WTC11 (cell line): Measurements from ENCODE around the gene ZFC3H1.

ENCODE experiments used
- FOXJ3 ChIP-seq: sonication (generic); formaldehyde crosslinking; IDR thresholded peaks from 2 replicates; pipeline ENCODE4 v1.9.0; 2021; ENCODE audit warnings: missing genetic modification reagents, mild to moderate bottlenecking, borderline replicate concordance
- HMGA2 ChIP-seq: fragments of 250-450 bp; sonication (Bioruptor Pico); IDR thresholded peaks from 2 replicates; pipeline ENCODE4 v1.4.0; 2021; ENCODE audit warnings: mild to moderate bottlenecking, moderate library complexity
- SP1 ChIP-seq: sonication (generic); formaldehyde crosslinking; conservative IDR thresholded peaks from 2 replicates; pipeline ENCODE4 v1.8.1; 2022; ENCODE audit warnings: missing genetic modification reagents
- ZNF423 ChIP-seq: fragments of 250-450 bp; sonication (Bioruptor Pico); IDR thresholded peaks from 2 replicates; pipeline ENCODE4 v2.1.2; 2022; ENCODE audit warnings: mild to moderate bottlenecking, moderate library complexity
- TF ChIP-seq, protein P1 (sequence below): fragments of 200-600 bp; IDR thresholded peaks from 2 replicates; pipeline ENCODE4 v1.8.0; 2022; ENCODE audit warnings: antibody characterized with exemption
- TF ChIP-seq, protein P2 (sequence below): sonication (generic); formaldehyde crosslinking; IDR thresholded peaks from 2 replicates; pipeline ENCODE4 v1.8.0; 2022; ENCODE audit warnings: mild to moderate bottlenecking, missing genetic modification reagents
- TF ChIP-seq, protein P3 (sequence below): sonication (generic); formaldehyde crosslinking; conservative IDR thresholded peaks from 2 replicates; pipeline ENCODE4 v1.8.1; 2023; ENCODE audit warnings: mild to moderate bottlenecking, low read depth, missing genetic modification reagents, moderate library complexity
- TF ChIP-seq, protein P4 (sequence below): sonication (generic); formaldehyde crosslinking; IDR thresholded peaks from 2 replicates; pipeline ENCODE4 v1.8.1; 2023; ENCODE audit warnings: mild to moderate bottlenecking, missing genetic modification reagents, moderate library complexity

DNA sequence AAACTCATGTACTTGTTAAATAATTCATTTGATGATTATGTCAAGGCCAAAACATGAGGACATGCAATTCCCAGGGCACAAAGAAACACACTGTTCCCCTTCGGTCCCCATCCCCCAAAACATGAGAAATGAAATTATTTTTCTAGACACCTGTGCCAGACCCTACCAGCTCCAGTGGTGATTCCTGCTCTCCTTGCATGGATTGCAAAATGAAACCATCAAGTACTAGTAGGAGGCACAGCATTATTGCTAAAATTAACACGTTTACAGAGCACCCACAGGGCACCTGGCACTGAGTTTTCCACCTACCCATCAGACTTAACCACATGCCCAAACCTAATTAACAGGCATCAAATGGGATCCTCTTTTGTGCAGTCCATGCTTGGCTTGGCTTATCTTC lies 76.6 kb downstream of the ZFC3H1 start:
- TF ChIP-seq, protein P1, sequence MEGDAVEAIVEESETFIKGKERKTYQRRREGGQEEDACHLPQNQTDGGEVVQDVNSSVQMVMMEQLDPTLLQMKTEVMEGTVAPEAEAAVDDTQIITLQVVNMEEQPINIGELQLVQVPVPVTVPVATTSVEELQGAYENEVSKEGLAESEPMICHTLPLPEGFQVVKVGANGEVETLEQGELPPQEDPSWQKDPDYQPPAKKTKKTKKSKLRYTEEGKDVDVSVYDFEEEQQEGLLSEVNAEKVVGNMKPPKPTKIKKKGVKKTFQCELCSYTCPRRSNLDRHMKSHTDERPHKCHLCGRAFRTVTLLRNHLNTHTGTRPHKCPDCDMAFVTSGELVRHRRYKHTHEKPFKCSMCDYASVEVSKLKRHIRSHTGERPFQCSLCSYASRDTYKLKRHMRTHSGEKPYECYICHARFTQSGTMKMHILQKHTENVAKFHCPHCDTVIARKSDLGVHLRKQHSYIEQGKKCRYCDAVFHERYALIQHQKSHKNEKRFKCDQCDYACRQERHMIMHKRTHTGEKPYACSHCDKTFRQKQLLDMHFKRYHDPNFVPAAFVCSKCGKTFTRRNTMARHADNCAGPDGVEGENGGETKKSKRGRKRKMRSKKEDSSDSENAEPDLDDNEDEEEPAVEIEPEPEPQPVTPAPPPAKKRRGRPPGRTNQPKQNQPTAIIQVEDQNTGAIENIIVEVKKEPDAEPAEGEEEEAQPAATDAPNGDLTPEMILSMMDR, result no peak
- TF ChIP-seq ZNF423 (CRISPR knock-in tag), result no peak
- TF ChIP-seq, protein P2, sequence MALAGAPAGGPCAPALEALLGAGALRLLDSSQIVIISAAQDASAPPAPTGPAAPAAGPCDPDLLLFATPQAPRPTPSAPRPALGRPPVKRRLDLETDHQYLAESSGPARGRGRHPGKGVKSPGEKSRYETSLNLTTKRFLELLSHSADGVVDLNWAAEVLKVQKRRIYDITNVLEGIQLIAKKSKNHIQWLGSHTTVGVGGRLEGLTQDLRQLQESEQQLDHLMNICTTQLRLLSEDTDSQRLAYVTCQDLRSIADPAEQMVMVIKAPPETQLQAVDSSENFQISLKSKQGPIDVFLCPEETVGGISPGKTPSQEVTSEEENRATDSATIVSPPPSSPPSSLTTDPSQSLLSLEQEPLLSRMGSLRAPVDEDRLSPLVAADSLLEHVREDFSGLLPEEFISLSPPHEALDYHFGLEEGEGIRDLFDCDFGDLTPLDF, result no peak
- TF ChIP-seq SP1 (CRISPR knock-in tag), result no peak
- TF ChIP-seq, protein P3, sequence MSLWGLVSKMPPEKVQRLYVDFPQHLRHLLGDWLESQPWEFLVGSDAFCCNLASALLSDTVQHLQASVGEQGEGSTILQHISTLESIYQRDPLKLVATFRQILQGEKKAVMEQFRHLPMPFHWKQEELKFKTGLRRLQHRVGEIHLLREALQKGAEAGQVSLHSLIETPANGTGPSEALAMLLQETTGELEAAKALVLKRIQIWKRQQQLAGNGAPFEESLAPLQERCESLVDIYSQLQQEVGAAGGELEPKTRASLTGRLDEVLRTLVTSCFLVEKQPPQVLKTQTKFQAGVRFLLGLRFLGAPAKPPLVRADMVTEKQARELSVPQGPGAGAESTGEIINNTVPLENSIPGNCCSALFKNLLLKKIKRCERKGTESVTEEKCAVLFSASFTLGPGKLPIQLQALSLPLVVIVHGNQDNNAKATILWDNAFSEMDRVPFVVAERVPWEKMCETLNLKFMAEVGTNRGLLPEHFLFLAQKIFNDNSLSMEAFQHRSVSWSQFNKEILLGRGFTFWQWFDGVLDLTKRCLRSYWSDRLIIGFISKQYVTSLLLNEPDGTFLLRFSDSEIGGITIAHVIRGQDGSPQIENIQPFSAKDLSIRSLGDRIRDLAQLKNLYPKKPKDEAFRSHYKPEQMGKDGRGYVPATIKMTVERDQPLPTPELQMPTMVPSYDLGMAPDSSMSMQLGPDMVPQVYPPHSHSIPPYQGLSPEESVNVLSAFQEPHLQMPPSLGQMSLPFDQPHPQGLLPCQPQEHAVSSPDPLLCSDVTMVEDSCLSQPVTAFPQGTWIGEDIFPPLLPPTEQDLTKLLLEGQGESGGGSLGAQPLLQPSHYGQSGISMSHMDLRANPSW (CRISPR knock-in tag), result no peak
- no peak for TF ChIP-seq FOXJ3 (CRISPR knock-in tag)
- TF ChIP-seq, protein P4, sequence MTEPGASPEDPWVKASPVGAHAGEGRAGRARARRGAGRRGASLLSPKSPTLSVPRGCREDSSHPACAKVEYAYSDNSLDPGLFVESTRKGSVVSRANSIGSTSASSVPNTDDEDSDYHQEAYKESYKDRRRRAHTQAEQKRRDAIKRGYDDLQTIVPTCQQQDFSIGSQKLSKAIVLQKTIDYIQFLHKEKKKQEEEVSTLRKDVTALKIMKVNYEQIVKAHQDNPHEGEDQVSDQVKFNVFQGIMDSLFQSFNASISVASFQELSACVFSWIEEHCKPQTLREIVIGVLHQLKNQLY (CRISPR knock-in tag), result no peak
- no peak for TF ChIP-seq HMGA2 (CRISPR knock-in tag)
